Kidney (tissue), 14 donors: Measurements from ENCODE around the gene KIAA2012. TPM values are rescaled to one million over a fixed set of nuclear protein-coding genes. Genes with fewer than 3 reads are reported as not detected.

Experiments
- DNase-seq, 5 donors: peaks; one replicate each; pipeline ENCODE4 v3.0.0-alpha.2; 2013 to 2020
- FAIRE-seq: peaks from 2 replicates; lab custom pipeline; 2012; peaks lifted over from hg19 to GRCh38; lab: Jason Lieb, UNC
- H3K27ac ChIP-seq, 2 donors: one replicate each; pipeline ENCODE4 v1.7.0; 2013; ENCODE audit warnings: low read depth in 2 of 2, low read length in 2 of 2, inconsistent platforms in 1 of 2
- H3K27me3 ChIP-seq: one replicate; pipeline ENCODE4 v1.7.1; 2013; ENCODE audit warnings: low read length, inconsistent platforms; ENCODE audit not compliant: control insufficient read depth, insufficient read depth
- H3K36me3 ChIP-seq, 3 donors: one replicate each; pipeline versions ENCODE4 v1.7.0 to v1.7.1; 2013; ENCODE audit warnings: low read length in 3 of 3, control low read depth in 1 of 3, inconsistent platforms in 1 of 3; ENCODE audit not compliant: insufficient read depth in 3 of 3, control insufficient read depth in 2 of 3
- H3K4me1 ChIP-seq, 3 donors: one replicate each; pipeline versions ENCODE4 v1.7.0 to v1.7.1; 2013; ENCODE audit warnings: low read length in 3 of 3, inconsistent platforms in 1 of 3, low read depth in 1 of 3; ENCODE audit not compliant: control insufficient read depth in 2 of 3, insufficient read depth in 2 of 3
- H3K4me3 ChIP-seq, 3 donors: one replicate each; pipeline versions ENCODE4 v1.7.0 to v1.8.1; 2013; ENCODE audit warnings: low read length in 3 of 3, control low read depth in 1 of 3, inconsistent platforms in 1 of 3
- H3K9ac ChIP-seq, 3 donors: one replicate each; pipeline versions ENCODE4 v1.7.0 to v1.7.1; 2013; ENCODE audit warnings: low read length in 3 of 3, control low read depth in 1 of 3, inconsistent platforms in 1 of 3
- H3K9me3 ChIP-seq, 3 donors: one replicate each; pipeline versions ENCODE4 v1.7.0 to v1.7.1; 2013; ENCODE audit warnings: low read length in 3 of 3, control low read depth in 1 of 3, inconsistent platforms in 1 of 3; ENCODE audit not compliant: control insufficient read depth in 2 of 3, insufficient read depth in 1 of 3
- CTCF ChIP-seq: IDR thresholded peaks from 3 replicates; pipeline ENCODE4 v1.5.1; 2012; ENCODE audit warnings: mild to moderate bottlenecking, moderate library complexity, borderline replicate concordance; ENCODE audit not compliant: insufficient read depth; ENCODE audit errors: extremely low read depth
- intact Hi-C: fragments of 100-400 bp; cut with DNase I; formaldehyde crosslinking; loops from one replicate; pipeline ENCODE4 v1.11.1; 2022
- polyA plus RNA-seq: library from polyadenylated mRNA; stranded (reverse); fragments of 350-450 nt; fragmentation: Illumina TruSeq; extraction: RNeasy Lipid Tissue Mini Kit (QIAGEN cat#74804); gene quantifications from one replicate; pipeline ENCODE4 v1.2.3, GENCODE V29; 2014; ENCODE audit warnings: low read depth, low replicate concordance; ENCODE audit not compliant: insufficient read depth
- total RNA-seq: library from RNA; stranded (reverse); fragmentation: NEBNext Ultra II Directional; extraction: Animal tissue kit (Norgen Biotek cat#: 25700); gene quantifications from one replicate; pipeline ENCODE4 v1.2.1, GENCODE V29; 2021
- donor health status: control.
- donor health status: control.
- donor health status: control.
- donor health status: control.
- donor health status: control.
- donor health status: DM: yes; HTN: yes; CAD: no.
- donor health status: Normal renal cell carcinoma (clear cell type).

The KIAA2012 gene
- total and polyA plus RNA-seq, 2 donors from 2014 or later: not detected

GRCh38 chr2:202118168-202118567, 45.1 kb downstream of the KIAA2012 start:
- no peaks in the 10 kb centered on the region for H3K9me3 ChIP-seq
- TF ChIP-seq CTCF: no peak
- no peak overlapping the region for H3K4me3 ChIP-seq
- DNase-seq (no peak), FAIRE-seq (no peak)
- H3K9ac ChIP-seq: no peak overlapping the region
- peaks cover 0 to 2% (median 0%) of the 10 kb centered on the region in 3 donors for H3K4me1 ChIP-seq
- no peaks in the 10 kb centered on the region for H3K27me3 ChIP-seq
- intact Hi-C loops: no loop called here
- no peak overlapping the region for H3K27ac ChIP-seq
- H3K36me3 ChIP-seq: no peaks in the 10 kb centered on the region

- intact Hi-C loops: no loop called here
- Histone ChIP-seq H3K9me3 (no peaks in the 10 kb centered on the region), H3K4me3 (no peak overlapping the region), H3K27ac (no peak overlapping the region), H3K4me1 (peaks cover 0 to 2% (median 0%) of the 10 kb centered on the region in 3 donors), H3K9ac (no peak overlapping the region), H3K36me3 (no peaks in the 10 kb centered on the region), H3K27me3 (no peaks in the 10 kb centered on the region)
- DNase-seq: no peak
- TF ChIP-seq CTCF: no peak
- FAIRE-seq: no peak
These were observed 47.8 kb downstream of the KIAA2012 start for GRCh38 chr2:202120828-202121227.

GRCh38 chr2:202121532-202122162, 48.6 kb downstream of the KIAA2012 start:
- peaks cover 0 to 2% (median 0%) of the 10 kb centered on the region in 3 donors for H3K4me1 ChIP-seq
- no peak for DNase-seq
- no peak overlapping the region for H3K4me3 ChIP-seq
- TF ChIP-seq CTCF: no peak
- H3K9ac ChIP-seq: no peak overlapping the region
- H3K36me3 ChIP-seq: no peaks in the 10 kb centered on the region
- no peak for FAIRE-seq
- no peaks in the 10 kb centered on the region for H3K27me3 ChIP-seq
- intact Hi-C loops: no loop called here
- no peaks in the 10 kb centered on the region for H3K9me3 ChIP-seq
- no peak overlapping the region for H3K27ac ChIP-seq

GRCh38 chr2:202122163-202122540, 49.1 kb downstream of the KIAA2012 start:
- H3K36me3 ChIP-seq: no peaks in the 10 kb centered on the region
- no peak for TF ChIP-seq CTCF
- FAIRE-seq (no peak), DNase-seq (no peak)
- no peak overlapping the region for H3K9ac ChIP-seq
- H3K9me3 ChIP-seq: no peaks in the 10 kb centered on the region
- H3K4me1 ChIP-seq: peaks cover 0 to 2% (median 0%) of the 10 kb centered on the region in 3 donors
- no peak overlapping the region for H3K27ac ChIP-seq
- no peak overlapping the region for H3K4me3 ChIP-seq
- no peaks in the 10 kb centered on the region for H3K27me3 ChIP-seq
- intact Hi-C loops: no loop called here
